Stimulated activated CD4-positive, alpha-beta T cell treated with anti-CD3 and anti-CD28 coated beads, Interleukin-1b, Interleukin-23, amount 100 ng/mL, for 1 hour (primary cell): Measurements from ENCODE around the gene TSC22D3.

Experiments
- DNase-seq, 2 donors: peaks; one replicate each; pipeline ENCODE4 v3.0.0-alpha.2; 2020; ENCODE audit warnings: low read depth in 2 of 2

Gene TSC22D3

DNA sequence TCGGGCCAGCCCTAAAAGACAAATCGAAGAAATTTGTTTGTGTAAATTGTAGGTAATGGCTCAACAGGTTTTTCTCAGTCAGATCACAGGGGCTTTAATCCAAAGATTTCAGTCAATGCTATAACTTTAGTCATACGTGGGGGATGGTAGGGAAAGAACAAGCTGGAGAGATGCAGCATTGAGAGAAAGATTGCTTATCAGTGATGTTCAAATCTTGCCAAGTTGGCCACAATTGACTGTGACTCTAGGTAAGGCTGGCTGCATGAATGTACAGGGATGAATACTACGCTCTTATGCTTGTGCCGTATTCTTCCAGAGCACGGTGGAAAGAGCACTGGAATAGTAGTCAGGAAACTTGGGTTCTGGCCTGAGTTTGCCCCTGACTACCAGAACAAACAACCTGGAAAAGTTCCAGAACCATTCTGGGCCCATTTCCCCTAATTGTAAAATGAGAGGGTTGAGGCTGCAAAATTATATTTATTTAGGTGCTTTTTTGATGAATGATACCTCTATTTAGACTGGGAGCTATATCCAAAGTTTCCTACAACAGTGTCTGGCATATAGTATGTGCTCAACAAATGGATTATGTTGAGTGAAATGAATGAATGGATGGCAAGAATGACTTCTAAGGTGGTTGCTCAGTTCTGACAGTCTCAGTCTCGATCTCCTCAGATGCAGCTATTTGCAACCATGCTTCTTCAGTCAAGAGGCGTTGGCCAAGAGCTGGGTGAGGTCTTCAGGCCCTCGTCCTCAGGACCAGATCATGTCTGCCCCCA is 44.4 kb downstream of the TSC22D3 start:
- DNase-seq = no peak

DNA sequence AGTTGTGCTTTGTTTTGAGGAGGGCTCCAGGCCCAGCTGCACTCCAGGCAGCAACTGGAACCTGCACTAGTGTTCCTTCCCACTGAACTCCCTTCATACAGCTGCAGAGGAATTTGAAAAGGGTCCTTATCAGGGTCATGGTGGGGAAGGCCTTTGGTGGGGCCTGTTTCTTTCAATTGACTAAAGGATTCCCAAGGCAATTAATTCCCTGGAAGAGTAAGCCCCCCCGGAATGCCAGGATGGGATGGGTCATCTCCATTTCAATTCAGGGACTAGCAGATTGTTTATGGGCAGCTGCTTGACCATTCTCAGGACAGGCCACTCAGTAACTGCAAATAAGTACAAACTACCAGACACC is 45.3 kb downstream of the TSC22D3 start:
- DNase-seq = no peak

DNA sequence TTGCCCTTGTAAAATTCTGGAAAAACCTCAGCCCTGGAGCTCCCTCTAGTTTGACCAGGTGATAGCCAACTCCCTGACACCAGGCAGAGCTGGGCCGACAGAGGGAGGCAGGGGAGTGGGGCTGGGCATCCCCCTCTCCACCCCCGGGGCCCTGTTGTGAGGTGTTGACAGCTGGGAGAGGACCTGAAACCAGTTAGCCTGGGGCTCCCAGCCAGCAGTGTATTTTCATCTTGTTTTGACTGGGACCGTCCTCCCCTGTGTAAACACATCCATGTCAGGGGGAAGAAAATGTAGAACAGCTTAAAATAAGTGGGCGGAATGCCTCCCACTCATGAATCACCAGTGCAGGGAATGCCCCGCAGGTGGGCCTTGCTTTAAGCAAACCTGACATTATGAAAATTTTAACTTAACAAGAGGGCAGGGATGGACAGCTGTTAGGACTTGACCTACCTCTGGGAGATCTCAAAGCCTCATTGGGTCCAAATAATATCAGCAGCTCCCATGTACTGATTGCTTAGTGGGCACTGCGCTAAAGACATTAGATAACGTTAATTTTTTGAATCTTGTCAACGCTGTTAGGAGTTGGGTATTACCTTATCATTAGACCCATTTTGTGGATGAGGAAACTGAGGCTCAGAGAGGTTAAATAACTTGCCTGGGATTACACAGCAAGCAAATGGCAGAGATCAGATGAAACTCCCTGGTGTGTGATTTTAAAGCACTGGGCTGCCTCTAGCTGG is 45.9 kb downstream of the TSC22D3 start:
- DNase-seq = no peak

DNA sequence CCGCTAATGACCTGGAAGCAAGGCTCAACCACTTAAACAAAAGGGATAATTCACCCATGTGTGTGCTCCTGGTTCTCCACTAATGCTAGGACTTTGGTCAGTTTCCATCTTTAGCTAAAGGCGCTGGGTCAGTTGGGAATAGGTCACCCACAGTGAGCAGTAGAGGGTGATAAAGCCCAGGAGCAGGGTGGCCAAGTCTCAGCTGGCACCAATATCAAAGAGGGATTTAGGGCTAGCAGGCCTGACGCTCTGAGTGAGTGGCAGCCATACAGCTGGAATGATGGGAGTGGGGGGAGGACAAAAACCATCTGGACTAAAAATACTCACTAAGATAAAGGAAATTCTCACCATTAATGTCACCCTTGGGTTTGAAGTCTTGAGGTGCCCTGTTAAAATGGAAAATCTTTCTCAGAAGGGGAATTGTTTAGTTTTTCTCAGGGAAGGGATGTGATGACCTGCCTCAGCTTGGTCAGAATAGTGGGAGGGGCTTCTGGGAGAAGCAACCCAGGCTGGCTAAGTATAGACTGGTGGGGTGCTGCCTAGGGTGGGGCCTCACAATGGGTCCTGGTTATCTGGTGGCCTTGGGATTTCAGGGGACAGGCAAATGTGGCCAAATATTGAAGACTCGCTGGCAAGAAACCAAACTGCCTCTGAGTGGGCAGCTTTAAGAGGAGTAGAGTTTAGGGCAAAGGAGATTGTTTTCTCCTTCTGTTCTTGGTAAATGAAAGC is 47.1 kb downstream of the TSC22D3 start:
- no peak for DNase-seq

DNA sequence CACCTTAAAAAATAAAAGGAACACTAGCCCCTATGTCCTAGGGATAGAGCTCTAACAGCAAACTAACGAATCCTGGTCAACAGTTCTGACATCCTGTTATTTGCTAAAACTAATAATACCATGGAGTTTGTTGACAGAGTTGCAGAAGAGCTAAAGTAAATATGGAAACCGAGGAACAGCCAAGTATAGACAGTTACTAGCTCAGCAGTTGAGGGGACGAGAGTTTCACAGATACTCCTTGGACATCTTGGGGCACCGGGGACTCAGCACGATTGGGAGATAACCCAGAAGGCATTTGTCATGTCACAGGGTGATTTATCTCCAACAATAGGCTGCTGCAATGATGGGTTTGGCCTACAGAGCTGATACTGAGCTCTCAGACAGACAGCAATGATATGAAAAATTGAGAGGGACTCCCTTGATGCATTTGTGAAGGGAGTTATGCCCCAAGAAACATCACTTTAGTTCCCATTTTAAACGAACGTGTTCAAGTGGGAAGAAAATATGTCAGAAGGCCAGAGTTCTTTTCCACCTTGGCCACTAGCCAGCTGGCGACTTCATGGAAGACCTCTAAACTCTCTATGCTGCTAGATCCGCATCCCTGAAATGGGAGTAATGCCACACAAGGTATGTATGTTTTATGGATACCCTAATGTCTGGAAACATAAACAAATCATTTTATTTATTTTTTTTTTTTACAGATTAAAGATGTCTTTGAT is 48.6 kb downstream of the TSC22D3 start:
- no peak for DNase-seq

DNA sequence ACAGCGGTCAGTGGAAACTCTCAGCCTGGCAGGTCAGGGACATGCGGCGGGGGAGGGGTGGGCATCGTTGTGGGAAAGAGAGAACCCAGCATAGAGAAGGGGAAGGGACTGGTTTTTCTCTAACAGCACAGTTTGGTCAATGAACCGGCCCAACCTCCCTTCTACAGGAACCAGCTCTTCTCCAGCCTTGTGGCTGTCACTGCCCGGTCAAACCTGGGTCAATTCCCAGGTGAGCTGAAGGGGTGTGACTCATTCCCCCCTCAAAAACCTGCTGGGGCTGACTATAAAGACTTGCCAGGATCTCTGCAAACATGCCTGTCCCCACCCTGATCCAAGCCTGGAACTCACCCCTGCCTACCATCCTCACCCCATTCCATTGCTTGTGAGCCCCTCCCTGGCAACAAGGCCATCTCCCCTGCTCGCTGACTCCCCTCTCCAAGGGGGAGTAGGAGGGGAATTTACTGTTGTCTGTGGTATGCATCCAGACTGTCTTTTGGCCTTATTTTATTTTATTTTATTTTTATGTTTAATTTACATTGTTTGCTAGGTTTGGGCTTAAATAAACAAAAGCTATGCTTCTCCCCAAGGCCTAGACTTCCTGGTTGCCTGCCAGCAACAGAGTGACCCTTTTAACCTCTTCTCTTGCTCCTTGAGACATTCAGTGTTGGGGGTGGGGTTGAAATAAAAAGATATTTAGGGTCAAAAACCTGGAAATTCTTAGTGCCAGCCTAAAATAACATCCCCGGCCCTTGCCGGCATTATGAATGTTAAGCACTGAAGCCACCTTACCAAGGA is 49.6 kb downstream of the TSC22D3 start:
- DNase-seq = no peak

DNA sequence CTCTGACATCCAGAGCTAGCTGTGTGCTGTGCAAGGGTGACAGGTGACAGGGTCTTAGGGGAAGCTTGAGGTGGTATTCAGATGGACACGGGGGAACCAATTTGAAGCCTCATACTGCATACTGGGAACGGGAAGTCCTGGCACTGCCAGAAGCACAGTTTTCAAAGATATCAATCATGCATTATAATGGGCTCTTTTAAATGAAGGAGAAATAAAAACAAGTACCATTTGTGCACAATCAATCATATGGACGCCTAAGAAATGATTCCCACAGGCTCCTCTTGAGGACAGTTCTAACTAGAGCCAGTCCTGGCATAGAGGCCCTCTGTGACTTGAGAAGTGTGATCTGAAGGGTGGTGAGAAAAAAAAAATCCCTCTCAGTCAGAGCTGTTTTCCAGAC is 50.9 kb downstream of the TSC22D3 start:
- DNase-seq = no peak

DNA sequence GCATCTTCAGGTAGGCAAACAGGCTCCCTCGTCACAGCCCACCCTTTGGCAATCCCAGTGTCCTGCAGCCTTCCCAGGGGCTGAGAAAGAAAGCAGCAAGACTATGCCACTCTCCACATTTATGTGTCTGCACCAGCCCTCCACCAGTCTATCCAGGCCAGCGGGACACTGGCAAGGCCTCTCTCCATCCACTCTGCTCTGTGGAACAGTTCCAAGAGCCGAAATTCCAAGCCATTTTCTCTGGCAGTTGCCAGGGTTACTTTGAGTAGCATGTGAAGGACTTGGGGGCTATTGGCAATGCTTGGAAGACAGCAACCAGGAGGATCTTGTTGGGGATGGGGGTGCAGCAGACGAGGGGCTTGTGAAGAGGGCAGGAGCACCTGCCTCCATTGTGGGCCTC is 52.1 kb downstream of the TSC22D3 start:
- no peak for DNase-seq

DNA sequence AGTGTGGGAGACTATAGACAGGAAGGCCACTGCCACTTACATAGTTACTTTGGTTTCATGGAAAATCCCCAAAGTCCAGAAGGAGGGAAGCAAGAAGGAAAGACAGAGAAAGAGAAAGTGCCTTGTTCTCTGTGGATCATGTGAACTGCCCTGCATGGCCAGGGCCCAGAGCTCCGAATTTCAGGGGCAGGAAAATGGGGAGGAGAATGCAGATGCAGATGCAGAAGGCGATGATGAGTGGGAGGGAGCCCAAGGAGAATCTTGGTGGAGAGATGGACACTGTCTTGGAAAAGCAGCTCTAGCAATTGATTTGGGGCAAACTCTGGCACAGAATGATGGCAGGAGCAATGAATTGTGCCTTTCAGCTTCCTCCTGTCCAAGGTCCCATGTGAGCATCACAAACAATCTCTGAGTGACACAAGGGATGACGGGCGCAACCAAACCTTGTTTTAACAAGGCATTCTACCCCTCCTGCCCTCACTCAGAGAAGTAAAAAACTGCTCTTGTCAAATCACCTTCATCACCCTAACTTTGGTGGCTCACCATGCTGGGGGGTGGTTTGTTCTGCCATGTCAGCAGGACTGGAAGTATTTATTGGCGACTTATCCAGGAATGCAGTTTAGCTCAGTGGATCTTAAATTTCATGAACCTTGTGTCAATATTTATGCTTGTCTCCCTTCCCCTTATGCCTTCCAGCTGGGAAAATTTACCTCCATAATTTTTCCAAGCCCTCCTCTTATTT is 53.5 kb downstream of the TSC22D3 start:
- no peak for DNase-seq

DNA sequence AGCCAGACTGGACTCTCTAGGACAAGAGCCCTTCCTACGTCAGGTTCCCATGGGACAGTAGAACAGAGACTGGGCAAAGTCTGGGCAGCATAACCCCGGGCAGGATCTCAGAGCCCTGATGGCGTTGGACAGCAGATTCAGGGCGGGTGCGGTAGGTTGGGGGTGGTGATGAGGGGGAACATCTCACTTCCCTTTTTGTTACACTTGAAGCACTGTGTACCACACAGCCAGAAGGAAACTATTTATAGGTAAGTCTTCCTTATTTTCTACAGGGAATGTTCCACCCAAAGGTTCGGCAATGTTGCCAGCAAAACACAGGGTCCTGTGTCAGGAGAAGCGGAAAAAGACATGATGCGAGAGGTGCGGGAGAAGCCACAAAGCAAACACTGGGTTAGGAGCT is 54.3 kb downstream of the TSC22D3 start:
- DNase-seq = no peak

DNA sequence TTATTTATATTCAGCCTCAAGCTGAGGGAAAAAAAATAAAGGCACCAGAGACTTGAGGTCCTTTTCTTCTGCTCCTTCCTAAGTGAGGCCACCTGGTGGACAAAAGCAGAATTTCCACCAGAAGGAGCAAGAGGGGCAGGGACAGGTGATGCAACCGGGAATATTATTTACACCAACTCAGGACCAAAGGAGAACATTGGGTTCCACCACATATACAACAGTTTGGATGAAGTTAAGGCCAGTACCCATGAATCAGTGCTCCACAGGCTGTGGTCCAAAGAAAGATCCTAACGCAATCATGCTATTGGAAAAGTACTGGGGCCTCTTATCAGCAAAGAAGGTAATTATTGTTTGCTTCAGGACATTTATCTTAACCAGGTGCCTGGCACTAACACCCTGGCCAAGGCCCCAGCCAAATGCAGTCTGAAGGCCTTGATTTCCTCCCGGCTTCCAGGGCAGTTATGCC is 57.4 kb downstream of the TSC22D3 start:
- DNase-seq = peak; percentile 27 to 39

DNA sequence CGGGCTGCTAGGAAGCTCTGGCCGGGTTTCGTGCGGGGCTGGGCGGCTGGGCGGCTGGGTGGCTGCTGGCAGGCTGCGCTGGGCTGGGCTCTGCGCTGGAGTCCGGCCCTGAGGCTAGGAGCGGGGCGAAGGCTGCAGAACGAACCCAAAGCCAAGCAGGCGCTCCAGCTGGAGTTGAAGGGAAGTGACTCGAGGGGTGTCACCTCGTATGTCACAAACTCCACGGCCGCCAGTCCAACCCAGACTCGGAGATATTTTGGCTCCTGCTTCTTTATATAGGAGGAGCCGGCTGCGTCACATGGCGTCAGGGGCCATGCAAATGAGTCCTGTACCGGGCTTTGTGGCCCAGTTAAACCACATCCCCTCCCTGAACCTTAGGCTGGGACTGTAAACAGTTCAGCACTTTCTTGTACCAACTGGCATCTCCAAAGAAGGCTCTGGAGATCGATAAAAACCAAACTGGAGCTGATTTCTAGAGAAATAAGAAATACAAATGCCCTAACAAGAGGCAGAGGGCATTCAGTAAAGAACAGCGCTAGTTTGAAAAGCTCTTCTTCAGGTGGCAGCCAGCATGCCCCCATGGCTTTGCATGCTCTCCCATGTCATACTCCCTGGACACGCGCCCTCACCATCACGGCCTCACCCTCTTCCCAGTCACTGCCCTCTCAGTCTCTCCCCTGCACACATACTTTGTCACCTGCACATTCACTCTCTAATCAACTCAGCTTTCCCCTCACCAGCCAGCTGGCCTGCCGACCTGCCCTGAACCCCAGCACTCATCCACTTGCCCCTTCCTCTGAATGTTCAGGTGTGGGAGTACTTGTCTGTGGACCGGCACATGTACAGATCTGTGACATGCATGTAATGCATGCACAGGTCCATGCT is 58.5 kb downstream of the TSC22D3 start:
- DNase-seq = peak; percentile 55 to 74

DNA sequence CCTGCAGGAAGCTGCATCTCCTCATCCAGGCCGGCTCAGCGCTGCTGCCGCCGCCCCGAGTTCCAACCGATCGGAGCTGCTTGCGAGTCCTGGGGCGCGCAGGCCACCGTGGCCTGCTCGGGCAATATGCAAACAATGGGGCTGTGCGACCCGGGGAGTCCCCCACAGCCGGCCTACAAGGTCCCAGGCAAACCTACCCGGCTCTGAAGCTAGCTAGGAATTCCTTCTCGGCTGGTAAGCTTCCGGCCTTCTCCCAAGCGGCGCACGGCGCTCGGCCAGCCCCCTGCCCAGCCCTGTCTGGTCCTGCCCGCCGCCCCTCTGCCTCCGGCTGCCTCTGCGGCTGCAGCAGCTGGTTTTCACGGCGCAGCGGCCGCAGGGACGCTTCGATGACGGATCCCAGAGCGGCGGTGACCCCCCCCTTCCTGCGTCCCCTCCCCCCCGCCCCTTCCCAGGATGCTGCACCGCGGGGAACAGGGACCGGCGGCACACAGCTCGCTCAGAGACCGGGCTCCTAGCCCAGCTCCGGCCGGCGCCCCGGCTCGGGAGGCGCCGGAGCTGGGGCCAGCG is 59.4 kb downstream of the TSC22D3 start:
- no peak for DNase-seq

DNA sequence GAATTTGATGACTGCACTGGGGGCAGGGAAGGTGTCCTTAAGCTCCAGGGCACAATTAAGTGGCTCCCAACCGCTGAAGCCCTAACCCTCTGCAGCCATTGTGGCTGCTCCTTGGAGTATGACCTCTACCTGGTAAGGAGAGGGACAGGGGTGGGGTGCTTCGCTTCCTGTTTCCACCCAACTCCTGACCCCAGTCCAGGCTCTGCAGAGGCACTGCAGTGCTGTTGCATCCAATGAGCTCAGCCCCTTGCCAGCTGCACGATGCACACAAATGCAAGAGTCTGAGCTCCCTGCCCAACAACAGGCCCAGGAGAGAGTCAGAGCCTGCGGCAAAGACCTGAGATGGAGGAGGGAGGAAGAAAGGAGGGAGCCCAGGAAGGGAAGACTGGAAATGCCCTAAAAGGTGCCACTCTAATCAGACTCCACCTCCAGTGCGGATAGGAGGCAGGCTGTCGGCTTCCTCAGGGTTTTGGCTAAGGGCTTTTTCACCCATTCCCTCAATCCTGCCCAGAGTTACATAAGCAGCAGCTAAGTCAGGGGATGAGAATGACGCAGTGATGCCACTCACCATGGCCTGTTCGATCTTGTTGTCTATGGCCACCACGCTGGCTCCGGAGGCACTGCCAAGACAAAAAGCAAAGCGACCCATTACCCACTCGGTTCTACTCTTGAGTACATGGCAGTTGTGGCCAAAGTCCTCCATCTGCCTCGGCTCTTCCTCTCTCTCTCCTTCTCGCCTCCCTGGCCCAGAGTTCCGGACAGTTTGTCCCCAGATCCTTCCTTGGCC is 60.1 kb downstream of the TSC22D3 start:
- DNase-seq = no peak

DNA sequence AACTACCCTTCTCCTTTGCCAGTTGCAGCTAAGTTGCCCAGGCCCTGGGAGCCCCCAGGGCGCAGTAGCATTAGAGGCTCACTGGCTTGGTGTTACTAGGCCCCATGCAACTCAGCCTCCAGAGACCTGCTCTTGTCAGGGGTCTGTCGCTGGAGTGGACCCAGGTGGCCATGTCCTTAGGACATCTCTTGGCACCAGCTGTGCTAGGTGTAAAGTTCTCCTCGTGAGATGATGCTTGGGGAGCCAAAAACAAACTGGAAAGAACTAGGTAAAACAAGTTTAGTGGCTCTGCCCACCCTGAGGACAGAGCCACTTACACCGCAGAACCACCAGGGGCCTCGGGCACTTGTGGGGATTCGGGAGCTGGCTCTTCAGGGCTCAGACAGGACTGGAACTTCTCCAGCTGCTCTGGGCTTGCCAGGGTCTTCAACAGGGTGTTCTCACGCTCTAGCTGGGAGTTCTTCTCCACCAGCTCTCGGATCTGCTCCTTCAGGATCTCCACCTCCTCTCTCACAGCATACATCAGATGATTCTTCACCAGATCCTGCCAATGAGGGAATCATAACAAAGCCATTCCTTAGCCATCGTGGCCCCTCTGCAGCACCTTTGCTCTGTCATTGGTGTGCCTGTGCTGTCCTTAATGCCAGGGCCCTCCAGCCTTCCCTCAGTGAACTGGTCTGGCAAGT is 61.2 kb downstream of the TSC22D3 start:
- no peak for DNase-seq

DNA sequence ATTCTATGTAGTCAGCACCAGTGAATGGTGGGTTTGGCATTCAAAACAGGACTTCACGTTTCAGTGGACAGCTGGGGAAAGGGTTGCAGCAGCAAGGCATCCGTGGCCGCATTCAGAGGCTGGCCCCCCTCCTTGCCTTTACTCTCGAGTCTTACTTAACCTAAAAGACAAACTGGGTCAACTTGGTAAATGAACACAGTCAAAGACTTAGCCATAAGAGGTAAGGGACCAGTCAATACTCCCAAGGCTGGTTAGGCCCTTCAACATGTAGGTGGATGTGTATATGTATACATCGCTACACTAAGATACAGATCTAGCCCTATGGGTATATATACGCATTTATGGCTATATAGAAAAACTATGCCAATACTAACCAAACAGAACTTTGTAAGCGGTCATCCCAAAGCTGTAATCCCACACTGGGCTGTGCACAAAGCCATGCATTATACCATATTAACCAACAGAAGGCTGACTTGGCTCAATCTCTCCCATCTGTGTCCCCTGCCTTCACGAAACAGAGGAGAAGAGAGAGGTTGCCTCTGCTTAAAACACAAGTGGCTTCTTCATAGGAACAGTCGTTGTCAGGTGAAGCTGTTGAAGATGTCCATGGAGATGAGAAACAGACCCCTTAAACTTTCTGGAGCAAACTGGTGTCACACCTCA is 61.9 kb downstream of the TSC22D3 start:
- DNase-seq = no peak

DNA sequence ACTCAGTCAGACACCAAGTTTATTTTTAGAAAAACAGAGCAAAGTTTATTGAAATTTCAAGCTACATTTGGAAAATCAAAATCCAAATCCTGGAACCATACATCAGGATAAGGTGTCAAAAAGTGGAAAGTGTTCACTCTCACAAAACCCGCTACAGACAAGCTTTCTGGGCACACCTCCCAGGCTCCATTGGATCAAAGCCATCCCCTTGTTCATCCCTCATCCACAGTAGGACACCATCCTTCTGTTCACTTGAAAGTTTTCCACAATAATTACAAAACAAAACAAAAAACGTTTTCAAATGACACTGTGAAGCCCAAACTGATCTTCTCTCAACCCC is 62.4 kb downstream of the TSC22D3 start:
- no peak for DNase-seq
